ENCODE results near the gene MYO5A.

DNA sequence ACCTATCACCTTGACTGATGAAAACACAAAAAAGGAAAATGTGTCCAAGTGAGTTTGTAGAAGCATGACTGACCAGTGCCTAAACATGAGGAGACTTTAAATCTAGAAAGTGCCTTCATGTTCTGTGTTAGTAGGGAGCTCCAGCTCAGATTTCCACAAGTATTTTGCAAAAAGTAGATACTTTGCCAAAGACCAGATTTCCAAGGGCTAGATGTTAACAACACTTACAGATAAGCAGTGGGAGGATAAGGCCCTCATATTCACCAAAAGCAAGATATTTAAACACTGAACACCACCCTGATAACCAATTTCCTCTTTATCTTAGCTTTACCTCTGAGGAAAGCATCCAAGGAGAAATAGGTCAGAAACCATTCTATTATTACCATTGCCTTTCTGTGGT lies 91.0 kb downstream of the MYO5A start:
- TF ChIP-seq, protein P1, sequence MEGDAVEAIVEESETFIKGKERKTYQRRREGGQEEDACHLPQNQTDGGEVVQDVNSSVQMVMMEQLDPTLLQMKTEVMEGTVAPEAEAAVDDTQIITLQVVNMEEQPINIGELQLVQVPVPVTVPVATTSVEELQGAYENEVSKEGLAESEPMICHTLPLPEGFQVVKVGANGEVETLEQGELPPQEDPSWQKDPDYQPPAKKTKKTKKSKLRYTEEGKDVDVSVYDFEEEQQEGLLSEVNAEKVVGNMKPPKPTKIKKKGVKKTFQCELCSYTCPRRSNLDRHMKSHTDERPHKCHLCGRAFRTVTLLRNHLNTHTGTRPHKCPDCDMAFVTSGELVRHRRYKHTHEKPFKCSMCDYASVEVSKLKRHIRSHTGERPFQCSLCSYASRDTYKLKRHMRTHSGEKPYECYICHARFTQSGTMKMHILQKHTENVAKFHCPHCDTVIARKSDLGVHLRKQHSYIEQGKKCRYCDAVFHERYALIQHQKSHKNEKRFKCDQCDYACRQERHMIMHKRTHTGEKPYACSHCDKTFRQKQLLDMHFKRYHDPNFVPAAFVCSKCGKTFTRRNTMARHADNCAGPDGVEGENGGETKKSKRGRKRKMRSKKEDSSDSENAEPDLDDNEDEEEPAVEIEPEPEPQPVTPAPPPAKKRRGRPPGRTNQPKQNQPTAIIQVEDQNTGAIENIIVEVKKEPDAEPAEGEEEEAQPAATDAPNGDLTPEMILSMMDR (IDR thresholded peaks at IDR 0.05): no peak
- TF ChIP-seq EP300 (IDR thresholded peaks at IDR 0.05) (no peak), POLR2A (IDR thresholded peaks at IDR 0.05) (no peak)
